ENCODE measurements around the gene RASA3.
"Not testable (repeated sequence)": the region's sequence is repeated elsewhere in the genome, so short reads cannot be mapped to it uniquely, and the experiment has no call there.

Gene RASA3

GRCh38 chr13:114134111-114134943 lies 1.9 kb upstream of the RASA3 start:
- peaks cover 14% of the 10 kb centered on the region for H3K4me1 ChIP-seq (ENCODE audit: insufficient read depth, poor library complexity, severe bottlenecking)
- ATAC-seq (ENCODE audit: low read depth) (no peak), DNase-seq (ENCODE audit: low spot score) (no peak)
- H3K4me3 ChIP-seq (ENCODE audit: severe bottlenecking) = no peak overlapping the region
- H3K9me3 ChIP-seq (ENCODE audit: severe bottlenecking) = no peaks in the 10 kb centered on the region
- no peak overlapping the region for H3K27ac ChIP-seq (ENCODE audit: poor library complexity, severe bottlenecking)
- no peak for TF ChIP-seq CTCF (IDR thresholded peaks at IDR 0.05; ENCODE audit: poor library complexity, severe bottlenecking)
- no peaks in the 10 kb centered on the region for H3K27me3 ChIP-seq (ENCODE audit: insufficient read depth, poor library complexity, severe bottlenecking)
- H3K36me3 ChIP-seq (ENCODE audit: low read depth) = no peaks in the 10 kb centered on the region

GRCh38 chr13:114133552-114133951 lies 1.1 kb upstream of the RASA3 start:
- not testable (repeated sequence) for H3K27ac ChIP-seq (ENCODE audit: poor library complexity, severe bottlenecking); H3K27me3 ChIP-seq (ENCODE audit: insufficient read depth, poor library complexity, severe bottlenecking)

GRCh38 chr13:114133126-114133525 lies 703 bp upstream of the RASA3 start:
- not testable (repeated sequence) for H3K27me3 ChIP-seq (ENCODE audit: insufficient read depth, poor library complexity, severe bottlenecking); DNase-seq (ENCODE audit: low spot score); ATAC-seq (ENCODE audit: low read depth); H3K9me3 ChIP-seq (ENCODE audit: severe bottlenecking); H3K36me3 ChIP-seq (ENCODE audit: low read depth); H3K4me3 ChIP-seq (ENCODE audit: severe bottlenecking); H3K27ac ChIP-seq (ENCODE audit: poor library complexity, severe bottlenecking)
- peaks cover 19% of the 10 kb centered on the region for H3K4me1 ChIP-seq (ENCODE audit: insufficient read depth, poor library complexity, severe bottlenecking)

More at GRCh38 chr13:114133552-114133951, 1.1 kb upstream of the RASA3 start:
- DNase-seq (ENCODE audit: low spot score); ATAC-seq (ENCODE audit: low read depth); H3K9me3 ChIP-seq (ENCODE audit: severe bottlenecking); H3K4me3 ChIP-seq (ENCODE audit: severe bottlenecking); H3K36me3 ChIP-seq (ENCODE audit: low read depth): not testable (repeated sequence)
- H3K4me1 ChIP-seq (ENCODE audit: insufficient read depth, poor library complexity, severe bottlenecking) = peaks cover 19% of the 10 kb centered on the region

- DNase-seq (ENCODE audit: low spot score) (no peak), ATAC-seq (ENCODE audit: low read depth) (peak; percentile 9)
- Histone ChIP-seq H3K36me3 (ENCODE audit: low read depth) (no peaks in the 10 kb centered on the region), H3K4me3 (ENCODE audit: severe bottlenecking) (peak overlapping the region; percentile 85), H3K4me1 (ENCODE audit: insufficient read depth, poor library complexity, severe bottlenecking) (peaks cover 19% of the 10 kb centered on the region), H3K9me3 (ENCODE audit: severe bottlenecking) (no peaks in the 10 kb centered on the region), H3K27me3 (ENCODE audit: insufficient read depth, poor library complexity, severe bottlenecking) (no peaks in the 10 kb centered on the region), H3K27ac (ENCODE audit: poor library complexity, severe bottlenecking) (peak overlapping the region; percentile 79)
- TF ChIP-seq CTCF (IDR thresholded peaks at IDR 0.05; ENCODE audit: poor library complexity, severe bottlenecking) = no peak
These were observed 622 bp downstream of the RASA3 start for GRCh38 chr13:114131583-114132418.

- peak overlapping the region; percentile 85 for H3K4me3 ChIP-seq (ENCODE audit: severe bottlenecking)
- H3K36me3 ChIP-seq (ENCODE audit: low read depth) = no peaks in the 10 kb centered on the region
- ATAC-seq (ENCODE audit: low read depth) (peak; percentile 55), DNase-seq (ENCODE audit: low spot score) (no peak)
- peaks cover 19% of the 10 kb centered on the region for H3K4me1 ChIP-seq (ENCODE audit: insufficient read depth, poor library complexity, severe bottlenecking)
- peak overlapping the region; percentile 79 for H3K27ac ChIP-seq (ENCODE audit: poor library complexity, severe bottlenecking)
- no peaks in the 10 kb centered on the region for H3K27me3 ChIP-seq (ENCODE audit: insufficient read depth, poor library complexity, severe bottlenecking)
- no peaks in the 10 kb centered on the region for H3K9me3 ChIP-seq (ENCODE audit: severe bottlenecking)
- TF ChIP-seq CTCF (IDR thresholded peaks at IDR 0.05; ENCODE audit: poor library complexity, severe bottlenecking) = no peak
These were observed 1.4 kb downstream of the RASA3 start for GRCh38 chr13:114130837-114131582.

All from RWPE2 (cell line).